HG03108 (cell line): ENCODE results near the gene GREM1.

Source experiments
- ATAC-seq: cut with Tn5 transposase; IDR thresholded peaks from one replicate; pipeline ENCODE4 v1.9.1; 2021; ENCODE audit warnings: moderate library complexity; ENCODE audit not compliant: unreplicated experiment

The GREM1 gene

DNA sequence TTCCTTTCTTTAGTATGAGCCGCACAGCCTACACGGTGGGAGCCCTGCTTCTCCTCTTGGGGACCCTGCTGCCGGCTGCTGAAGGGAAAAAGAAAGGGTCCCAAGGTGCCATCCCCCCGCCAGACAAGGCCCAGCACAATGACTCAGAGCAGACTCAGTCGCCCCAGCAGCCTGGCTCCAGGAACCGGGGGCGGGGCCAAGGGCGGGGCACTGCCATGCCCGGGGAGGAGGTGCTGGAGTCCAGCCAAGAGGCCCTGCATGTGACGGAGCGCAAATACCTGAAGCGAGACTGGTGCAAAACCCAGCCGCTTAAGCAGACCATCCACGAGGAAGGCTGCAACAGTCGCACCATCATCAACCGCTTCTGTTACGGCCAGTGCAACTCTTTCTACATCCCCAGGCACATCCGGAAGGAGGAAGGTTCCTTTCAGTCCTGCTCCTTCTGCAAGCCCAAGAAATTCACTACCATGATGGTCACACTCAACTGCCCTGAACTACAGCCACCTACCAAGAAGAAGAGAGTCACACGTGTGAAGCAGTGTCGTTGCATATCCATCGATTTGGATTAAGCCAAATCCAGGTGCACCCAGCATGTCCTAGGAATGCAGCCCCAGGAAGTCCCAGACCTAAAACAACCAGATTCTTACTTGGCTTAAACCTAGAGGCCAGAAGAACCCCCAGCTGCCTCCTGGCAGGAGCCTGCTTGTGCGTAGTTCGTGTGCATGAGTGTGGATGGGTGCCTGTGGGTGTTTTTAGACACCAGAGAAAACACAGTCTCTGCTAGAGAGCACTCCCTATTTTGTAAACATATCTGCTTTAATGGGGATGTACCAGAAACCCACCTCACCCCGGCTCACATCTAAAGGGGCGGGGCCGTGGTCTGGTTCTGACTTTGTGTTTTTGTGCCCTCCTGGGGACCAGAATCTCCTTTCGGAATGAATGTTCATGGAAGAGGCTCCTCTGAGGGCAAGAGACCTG is 13.2 kb downstream of the GREM1 start:
- ATAC-seq, result no peak

DNA sequence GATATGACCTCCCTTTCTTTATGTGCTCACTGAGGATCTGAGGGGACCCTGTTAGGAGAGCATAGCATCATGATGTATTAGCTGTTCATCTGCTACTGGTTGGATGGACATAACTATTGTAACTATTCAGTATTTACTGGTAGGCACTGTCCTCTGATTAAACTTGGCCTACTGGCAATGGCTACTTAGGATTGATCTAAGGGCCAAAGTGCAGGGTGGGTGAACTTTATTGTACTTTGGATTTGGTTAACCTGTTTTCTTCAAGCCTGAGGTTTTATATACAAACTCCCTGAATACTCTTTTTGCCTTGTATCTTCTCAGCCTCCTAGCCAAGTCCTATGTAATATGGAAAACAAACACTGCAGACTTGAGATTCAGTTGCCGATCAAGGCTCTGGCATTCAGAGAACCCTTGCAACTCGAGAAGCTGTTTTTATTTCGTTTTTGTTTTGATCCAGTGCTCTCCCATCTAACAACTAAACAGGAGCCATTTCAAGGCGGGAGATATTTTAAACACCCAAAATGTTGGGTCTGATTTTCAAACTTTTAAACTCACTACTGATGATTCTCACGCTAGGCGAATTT is 14.9 kb downstream of the GREM1 start:
- no peak for ATAC-seq

DNA sequence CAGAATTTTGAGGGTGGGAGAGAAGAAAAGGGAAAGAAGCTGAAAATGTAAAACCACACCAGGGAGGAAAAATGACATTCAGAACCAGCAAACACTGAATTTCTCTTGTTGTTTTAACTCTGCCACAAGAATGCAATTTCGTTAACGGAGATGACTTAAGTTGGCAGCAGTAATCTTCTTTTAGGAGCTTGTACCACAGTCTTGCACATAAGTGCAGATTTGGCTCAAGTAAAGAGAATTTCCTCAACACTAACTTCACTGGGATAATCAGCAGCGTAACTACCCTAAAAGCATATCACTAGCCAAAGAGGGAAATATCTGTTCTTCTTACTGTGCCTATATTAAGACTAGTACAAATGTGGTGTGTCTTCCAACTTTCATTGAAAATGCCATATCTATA is 15.5 kb downstream of the GREM1 start:
- ATAC-seq, result no peak

DNA sequence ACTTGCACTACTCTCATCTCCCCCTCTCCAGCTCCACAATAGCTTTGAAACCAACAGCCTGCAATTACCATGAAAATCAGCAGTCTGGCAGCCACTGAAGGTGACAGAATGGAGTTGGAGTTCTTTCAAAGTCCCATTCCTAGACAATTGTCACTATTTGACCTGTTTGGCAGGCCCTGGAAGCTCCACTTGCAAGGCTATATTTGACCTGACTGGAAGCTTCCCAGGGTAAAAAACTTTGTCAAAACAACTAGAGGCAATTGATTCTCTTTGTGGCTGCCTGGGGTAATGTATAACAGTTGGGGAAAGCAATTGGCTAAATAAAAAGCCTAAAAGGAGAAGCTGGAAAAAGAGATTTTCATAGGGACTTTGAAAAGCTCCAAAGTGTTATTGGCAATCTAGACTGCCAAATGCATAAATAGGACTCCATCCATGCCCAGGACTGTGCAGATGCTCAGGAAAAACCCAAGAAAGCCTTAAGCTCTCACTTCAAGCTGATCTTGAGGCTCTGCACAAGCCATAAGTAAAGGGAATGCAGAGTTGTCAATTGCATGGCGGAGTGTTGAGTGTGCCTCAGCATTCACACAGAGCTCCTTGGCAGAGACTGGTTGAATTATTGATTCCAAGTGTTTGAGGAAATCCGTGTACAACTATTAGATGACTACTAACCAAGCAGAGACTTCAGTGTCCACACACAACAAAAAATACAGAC is 18.3 kb downstream of the GREM1 start:
- no peak for ATAC-seq

DNA sequence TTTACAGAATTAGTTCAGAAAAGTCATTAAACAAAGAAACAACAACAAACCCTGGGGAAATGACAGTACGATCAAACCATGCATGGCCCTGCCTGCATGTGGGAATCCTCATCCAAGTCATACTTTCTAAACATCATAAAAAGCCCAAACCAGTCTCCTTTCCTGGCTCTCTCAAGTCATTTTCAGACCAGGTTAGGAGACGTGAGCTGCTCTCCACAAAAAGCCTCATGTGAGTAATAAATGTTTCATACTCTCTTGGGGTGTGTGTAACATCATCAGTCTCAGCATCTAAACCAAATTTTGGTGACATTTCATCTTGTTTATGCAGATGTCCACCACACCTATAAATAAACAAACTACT is 18.9 kb downstream of the GREM1 start:
- ATAC-seq, result no peak

DNA sequence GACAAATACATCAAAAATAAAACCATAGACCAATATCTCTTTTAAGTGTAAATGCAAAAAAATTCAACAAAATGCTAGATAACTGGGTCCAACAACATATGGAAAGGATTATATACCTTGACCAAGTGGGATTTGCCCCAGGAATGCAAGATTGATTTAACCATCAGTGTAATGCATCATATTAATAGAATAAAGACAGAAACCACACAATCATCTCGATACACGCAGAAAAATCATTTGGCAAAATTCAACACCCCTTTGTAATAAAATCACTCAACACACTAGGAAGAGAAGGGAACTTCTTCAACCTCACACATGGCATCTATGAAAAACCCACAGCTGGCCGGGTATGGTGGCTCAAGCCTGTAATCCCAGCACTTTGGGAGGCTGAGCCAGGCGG is 19.5 kb downstream of the GREM1 start:
- ATAC-seq, result no peak

DNA sequence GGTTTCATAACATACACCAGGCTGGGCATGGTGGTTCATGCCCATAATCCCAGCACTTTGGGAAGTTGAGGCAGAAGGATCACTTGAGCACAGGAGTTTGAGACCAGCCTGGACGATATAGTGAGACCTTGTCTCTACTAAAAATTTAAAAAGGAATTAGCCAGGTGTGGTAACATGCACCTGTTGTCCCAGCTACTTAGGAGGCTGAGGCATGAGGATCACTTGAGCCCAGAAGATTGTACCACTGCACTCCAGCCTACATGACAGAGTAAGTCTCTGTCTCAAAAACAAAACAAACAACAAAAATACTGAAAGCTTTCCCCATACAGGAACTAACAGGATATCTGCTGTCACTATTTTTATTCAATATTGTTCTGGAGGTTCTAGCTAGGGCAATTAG is 20.9 kb downstream of the GREM1 start:
- ATAC-seq, result no peak

DNA sequence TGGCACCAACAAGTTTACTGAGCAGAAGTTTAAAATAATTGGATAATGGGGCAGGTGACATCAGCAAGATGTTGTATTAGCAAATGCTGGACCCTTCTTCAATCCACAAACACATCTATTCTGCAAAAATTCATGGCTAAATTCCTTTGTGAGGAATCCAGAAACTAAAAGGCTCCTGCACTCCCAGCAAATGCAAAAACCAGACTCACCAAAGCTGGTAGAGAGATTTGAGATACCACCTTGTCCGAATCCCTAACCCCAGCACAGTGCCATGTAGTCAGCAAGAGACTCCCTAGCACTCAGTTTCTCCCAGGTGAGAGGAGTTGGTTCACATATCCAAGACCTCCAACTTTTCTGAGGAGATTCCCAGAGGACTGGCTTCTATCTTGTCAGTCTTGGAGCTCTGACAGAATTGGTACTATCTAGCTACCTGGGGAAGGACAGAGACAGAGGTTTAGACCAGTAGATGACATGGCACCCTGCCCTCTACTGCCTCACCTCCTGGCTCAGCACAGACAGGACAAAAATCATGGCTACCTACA is 21.8 kb downstream of the GREM1 start:
- ATAC-seq, result no peak

DNA sequence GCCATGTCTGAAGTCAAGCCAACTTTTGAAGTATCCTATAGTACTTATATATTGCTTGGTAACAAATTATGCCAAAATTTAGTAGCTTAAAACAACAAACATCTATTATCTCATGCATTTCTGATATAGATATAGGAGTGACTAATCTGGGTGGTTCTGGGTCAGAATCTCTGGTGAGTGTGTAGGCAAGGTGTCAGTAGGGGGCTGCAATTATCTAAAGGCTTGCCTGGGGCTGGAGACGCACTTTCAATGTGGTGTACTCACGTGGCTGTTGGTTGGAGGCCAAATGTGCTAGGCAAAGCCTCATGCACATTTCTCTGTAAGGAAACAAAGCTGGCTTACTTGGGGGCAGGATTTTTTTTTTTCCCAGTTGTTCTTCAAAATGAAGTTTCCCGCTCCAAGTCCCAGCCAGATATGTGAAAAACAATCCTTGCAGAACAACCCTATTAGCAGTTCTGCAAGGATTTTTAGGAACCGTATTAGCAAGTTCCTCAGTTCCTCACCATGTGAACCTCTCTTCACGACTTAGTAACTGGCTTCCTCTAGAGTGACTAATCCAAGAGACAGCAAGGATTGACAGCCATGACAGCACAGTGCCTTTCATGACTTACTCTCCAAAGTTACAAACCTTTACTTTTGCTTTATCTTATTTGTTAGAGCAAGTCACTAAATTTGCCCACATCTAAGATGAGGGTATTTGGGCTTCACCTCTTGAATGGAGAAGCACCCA is 25.8 kb downstream of the GREM1 start:
- ATAC-seq, result no peak

DNA sequence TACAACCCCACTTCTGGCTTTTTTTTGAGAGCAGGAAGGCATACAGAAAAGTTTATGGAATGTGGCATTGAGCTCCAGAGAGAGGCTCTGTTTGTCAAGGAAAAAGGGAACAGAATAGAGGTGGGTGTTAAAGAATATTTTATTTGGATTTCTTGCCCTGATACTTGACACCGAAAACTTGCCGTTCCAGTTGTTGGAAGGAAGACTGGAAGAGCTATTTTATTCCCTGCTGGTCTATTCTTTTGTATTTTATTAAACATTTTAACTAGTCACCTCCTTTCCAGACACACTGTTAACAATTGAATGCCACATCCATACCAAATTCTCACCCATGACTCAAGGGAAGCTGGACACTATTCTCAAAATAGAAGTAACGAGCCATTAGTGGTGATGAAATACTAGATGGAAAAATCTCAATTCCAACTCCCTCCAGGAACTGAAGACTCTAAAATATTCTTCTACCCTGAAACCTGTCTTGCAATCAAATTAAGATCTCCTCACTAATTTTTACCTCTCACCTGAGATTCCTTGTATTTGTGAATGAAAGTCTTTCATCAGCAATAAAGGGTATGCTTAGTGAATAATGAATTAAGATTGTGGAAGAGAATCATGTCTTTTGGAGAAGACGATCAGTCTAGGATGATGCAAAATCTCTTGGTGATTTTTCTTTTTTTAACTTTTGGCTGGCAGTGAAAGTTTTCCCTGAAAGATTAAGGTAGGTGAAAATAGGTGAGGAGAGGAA is 28.5 kb downstream of the GREM1 start:
- no peak for ATAC-seq

DNA sequence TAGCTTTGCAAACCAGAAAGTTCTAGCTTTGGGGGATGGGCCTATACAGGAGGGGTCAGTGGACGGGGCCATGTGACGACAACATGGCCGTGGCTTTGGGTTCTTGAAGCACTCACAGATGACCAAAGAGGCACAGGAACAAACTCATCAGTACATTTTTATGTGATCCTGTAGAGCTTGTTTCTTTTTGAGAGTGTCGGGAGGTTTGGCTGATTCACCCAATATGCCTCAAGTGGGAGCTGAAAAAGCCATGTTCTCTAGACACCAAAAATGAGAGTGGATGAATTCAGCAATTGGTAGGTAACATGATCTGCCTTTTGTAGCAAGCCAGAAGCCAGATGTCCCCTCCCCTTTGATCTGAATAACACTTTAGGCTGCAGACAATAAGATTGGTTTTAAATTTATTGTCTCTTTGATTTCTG is 30.1 kb downstream of the GREM1 start:
- no peak for ATAC-seq

DNA sequence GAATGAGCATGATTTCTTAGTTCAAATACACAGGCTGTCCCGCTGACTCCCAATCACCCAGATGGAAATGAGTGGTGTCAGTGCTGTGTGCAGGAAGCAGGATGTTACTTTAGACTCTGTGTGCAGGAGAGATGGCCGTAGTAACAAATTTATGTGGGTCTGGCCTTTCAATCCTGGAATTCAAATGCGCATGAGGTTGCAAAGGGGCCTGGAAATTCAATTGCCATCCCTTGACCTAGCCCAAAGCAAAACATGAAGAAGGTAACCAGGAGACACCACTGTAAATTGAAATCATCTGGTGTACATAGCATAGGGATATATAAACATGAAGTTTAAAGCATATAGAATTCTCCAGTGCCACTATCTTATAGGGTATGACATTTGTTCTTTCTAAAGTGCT is 33.2 kb downstream of the GREM1 start:
- no peak for ATAC-seq

DNA sequence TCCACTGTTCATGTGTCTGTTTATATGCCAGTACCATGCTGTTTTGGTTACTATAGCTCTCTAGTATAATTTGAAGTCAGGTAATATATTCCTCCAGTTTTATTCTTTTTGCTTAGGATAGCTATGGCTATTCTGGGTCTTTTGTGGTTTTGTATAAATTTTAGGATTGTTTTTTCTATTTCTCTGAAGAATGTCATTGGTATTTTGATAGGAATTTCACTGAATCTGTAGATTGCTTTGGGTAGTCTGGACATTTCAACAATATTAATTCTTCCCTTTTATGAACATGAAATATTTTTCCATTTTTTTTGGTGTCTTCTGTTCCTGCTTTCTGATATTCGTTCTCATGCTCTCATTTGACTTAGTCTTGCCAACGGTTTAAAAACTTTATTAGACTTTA is 39.6 kb downstream of the GREM1 start:
- no peak for ATAC-seq

DNA sequence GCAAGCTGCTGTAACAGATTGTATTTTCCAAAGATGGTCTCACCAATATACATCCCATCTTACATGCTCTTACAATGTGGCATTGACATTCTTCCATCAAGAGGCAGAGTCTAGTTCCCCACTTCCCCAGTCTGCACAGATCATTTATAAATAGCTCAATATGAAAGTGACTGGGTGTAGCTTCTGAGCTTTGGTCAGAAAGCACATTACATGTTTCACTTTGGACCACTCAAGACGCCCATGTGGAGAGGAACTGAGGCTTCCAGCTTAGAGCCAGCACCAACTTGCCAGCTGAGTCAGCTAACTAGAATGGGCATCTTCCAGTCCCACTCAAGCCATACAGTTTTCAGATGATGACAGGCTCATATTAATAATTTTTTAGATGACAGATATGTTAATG is 45.5 kb downstream of the GREM1 start:
- ATAC-seq, result no peak

DNA sequence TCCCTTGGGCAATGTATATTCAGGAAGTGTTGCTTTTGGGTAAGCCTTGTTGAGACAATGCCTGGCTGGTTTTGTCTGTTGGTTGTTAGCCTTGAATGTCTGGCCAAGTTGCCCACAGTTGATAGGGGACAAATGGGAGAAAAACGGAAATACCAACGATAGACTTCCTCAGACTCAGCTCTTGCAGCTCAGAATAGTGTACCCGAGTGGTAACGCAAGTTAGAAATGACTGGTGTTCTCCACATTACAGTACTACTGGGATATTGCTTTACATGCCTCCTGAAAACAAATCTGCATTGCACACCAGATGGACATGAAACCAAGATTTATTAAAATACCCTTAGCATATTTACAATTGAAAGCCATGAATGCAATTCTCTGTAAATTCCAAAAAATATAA is 47.4 kb downstream of the GREM1 start:
- no peak for ATAC-seq

DNA sequence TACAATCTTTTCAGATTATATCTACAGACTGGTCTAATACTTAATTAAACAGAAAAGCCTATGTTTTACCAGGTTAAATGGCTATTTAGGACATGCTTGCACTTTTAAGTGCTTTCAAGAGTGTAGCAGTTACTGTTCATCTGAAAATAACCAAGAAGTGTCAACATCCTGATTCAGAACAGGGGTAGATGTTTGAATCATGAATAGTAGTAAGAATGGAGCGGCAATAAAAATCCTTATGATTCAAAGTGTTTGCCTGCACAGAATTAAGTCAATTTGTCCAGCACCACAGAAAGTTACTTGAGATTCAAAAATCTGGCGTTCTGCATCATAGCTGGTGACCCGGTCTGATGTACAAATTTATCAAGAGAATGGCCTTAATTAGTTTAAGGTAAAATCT is 48.3 kb downstream of the GREM1 start:
- no peak for ATAC-seq

DNA sequence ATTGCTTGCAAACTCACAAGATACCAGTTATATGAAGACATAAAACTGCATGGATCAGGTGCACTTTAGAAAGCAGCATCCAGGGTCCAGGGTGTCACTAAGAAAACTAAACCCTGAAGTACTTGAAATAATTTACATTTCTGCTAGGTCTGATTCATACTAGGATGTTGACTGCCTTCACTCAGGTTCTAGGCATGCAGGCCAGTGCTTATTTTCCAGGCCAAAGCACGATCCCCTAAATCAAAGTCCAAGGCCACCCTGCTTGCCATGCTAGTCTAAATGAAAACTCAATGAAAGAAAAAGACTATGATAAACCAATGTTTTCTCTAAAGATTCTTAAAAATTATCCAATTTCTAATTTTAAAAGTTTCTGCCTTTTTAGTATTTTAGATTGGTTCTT is 49.4 kb downstream of the GREM1 start:
- ATAC-seq, result no peak

DNA sequence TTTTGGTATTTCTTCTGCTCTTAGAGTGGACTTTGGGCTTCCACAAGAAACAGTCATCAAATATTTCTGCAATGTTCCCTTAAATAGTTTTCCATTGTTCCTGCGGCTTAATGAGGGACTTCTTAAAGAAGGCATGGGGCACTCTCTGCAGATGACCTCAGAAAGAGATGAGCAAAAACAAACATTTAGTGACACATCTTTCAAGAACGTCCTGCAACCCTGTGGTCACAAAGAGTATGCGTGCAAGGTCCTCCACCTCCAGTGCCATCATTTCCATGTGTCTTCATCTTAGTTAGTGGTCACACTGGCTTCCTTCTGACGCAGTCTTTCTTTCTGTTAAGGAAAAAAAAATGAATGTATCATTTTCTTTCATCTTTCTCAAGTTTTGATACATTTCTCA is 56.2 kb downstream of the GREM1 start:
- ATAC-seq, result no peak

DNA sequence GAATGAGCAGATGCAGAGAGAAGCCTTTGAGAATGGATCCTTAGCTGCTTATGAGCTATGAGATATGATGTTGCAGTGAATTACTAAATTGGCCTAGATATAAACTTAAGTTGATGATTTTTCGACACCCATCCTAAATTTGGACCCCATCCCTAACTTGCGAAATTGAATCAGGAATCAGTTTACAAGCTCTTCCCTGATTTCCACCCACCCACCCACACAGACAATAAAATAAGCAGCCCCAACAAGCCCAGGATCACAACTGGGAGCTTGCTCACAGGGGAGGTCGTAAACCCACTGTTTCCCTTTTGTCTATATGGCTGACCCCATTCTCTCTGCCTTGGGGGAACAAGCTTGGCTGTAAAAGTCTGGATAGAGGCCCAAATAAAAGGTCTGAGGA is 57.3 kb downstream of the GREM1 start:
- no peak for ATAC-seq

DNA sequence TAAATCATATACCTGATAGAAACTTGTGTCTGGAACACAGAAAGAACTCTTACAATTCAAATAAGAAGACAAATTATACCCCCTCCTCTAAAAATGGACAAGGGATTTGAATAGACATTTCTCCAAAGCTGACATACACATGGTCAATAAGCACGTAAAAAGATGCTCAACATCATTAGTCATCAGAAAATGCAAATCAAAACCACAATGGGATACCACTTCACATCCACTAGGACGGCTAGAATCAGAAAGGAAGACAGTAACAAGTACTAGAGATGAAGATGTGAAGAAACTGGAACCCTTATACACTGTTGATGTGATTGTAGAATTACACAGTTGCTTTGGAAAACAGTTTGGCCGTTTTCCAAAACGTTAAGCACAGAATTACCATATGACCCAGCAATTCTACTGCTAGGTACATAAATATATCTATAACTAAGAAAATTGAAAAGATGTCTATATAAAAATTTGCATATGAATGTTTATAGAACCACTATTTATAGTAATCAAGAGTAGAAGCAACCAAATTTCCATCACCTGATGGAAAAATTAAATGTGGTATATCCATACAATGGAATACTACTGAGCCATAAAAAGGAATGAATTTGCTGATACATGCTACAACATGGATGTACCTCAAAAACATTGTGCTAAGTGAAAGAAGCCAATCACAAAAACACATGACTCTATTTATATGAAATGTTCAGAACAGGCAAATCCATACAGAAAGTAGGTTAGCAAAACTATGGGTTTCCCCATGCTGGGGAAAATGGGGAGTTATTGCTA is 60.8 kb downstream of the GREM1 start:
- no peak for ATAC-seq
